HG02610 (cell line): ENCODE measurements around the gene ARHGAP15.

Source experiments
- ATAC-seq: cut with Tn5 transposase; IDR thresholded peaks from one replicate; pipeline ENCODE4 v1.9.1; 2021; ENCODE audit warnings: mild to moderate bottlenecking, moderate library complexity; ENCODE audit not compliant: unreplicated experiment

The ARHGAP15 gene

GRCh38 chr2:143392358-143392757 is 263.1 kb downstream of the ARHGAP15 start:
- no peak for ATAC-seq

GRCh38 chr2:143394062-143394461 is 264.8 kb downstream of the ARHGAP15 start:
- no peak for ATAC-seq

GRCh38 chr2:143397884-143398614 is 268.8 kb downstream of the ARHGAP15 start:
- peak; percentile 89 for ATAC-seq

DNA sequence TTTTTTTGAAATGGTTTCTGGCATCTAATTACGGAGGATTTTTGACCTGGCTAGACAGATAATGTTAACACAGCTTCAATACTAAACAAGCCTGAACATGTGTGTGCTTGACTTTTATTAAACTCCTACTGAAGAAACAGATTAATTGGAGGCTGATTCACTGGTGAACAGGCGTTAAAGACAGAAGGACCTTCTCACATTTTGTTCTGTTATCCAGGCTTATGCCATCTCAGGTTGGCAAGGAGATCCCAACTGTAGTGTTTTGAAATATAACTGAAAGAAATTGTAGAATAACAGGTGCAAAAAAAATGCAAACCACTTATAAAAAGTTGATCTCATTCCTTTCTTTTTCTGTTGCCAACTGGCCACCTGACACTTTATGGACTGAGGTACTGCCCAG is 269.6 kb downstream of the ARHGAP15 start:
- ATAC-seq: no peak

GRCh38 chr2:143399631-143400069 is 270.4 kb downstream of the ARHGAP15 start:
- no peak for ATAC-seq

DNA sequence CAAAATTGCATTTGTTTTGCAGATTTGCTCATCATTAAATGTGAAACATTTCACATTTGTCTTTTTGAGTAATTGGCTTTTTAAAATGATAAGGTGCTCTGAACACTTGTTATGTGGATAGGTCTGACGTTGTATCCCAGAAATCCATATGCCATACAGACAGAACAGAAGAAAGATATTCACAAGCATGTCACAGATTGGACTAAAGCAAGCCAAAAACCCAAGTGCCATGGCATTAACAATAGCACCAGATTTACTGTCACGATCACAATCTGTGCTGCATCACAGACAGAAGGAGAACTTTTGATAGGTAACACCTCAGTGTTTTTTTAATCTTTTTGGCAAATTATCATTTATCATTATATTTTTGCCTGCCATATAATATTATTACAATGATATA is 272.6 kb downstream of the ARHGAP15 start:
- ATAC-seq: no peak

GRCh38 chr2:143402451-143402850 is 273.2 kb downstream of the ARHGAP15 start:
- no peak for ATAC-seq

- ATAC-seq: no peak
These were observed 281.1 kb downstream of the ARHGAP15 start for GRCh38 chr2:143410082-143410897.

DNA sequence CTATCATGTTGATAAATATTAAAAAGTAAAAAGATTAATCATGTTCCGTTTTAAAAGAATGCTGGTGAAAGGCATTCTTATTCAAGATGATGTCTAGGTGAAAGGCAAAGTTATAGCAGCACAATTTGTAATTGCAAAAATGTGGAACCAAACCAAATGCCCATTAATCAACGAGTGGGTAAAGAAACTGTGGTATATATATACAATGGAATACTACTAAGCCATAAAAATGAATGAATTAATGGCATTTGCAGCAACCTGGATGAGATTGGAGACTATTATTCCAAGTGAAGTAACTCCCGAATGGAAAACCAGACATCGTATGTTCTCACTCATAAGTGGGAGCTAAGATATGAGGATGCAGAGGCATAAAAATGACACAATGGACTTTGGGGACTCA is 286.4 kb downstream of the ARHGAP15 start:
- no peak for ATAC-seq

- no peak for ATAC-seq
These were observed 288.2 kb downstream of the ARHGAP15 start for GRCh38 chr2:143417428-143417827.

DNA sequence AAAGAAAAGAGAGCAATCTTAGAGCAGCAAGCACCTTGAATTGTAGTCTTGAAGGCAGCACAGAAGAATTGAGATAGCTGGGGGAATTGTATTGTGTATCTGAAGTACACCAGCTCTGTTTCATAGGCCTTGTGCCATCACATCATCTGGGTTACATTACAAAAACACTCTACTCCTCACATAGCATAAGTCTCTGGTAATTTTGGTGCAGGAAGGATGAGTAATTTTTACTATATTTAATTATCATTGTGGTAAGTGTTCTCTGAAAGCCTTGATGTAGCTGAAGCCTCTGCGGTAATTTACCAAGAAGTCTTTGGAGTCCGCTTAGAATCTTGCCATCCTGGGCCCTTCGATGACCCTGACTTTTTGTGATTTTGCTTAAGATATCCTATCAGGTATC is 291.1 kb downstream of the ARHGAP15 start:
- no peak for ATAC-seq

DNA sequence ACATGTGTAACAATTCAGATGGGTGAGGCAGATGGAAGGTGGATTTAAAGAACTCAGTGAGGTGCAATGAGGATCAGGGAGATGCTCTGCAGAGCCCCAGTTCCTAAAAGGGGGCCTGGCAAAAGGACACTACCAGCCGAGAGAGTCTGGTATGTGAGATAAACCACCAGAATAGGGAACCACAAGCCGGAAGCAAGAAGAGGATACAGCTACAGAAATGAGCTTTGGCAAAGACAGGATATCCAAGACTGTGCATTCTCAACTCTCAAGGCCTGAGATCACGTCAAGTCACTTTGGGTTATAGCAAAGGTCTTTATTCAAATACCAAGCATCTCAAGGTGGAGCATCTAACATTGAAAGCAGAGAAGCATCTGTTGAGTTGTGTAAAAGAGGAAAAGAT is 293.5 kb downstream of the ARHGAP15 start:
- peak; percentile 73 for ATAC-seq

GRCh38 chr2:143425896-143426295 is 296.7 kb downstream of the ARHGAP15 start:
- ATAC-seq: no peak

DNA sequence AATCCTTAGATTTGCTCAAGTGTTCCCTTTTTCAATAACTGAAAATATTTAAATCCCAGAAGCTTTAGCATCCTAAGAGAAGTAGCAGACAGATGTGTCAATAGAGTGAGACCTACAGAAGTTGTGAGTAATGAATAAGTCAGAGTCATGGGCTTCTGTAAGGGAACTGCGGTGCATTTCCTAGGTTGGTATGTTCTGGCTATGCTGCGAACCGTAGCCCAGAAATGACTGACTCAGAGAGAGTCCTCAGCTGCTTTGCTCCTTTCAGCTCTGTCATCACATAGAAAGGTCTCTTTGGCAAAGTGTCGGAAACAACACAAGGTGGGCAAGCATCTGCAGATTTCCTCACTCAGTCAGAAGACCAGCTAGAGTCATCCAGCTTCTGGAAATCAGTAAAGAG is 297.1 kb downstream of the ARHGAP15 start:
- ATAC-seq: no peak

DNA sequence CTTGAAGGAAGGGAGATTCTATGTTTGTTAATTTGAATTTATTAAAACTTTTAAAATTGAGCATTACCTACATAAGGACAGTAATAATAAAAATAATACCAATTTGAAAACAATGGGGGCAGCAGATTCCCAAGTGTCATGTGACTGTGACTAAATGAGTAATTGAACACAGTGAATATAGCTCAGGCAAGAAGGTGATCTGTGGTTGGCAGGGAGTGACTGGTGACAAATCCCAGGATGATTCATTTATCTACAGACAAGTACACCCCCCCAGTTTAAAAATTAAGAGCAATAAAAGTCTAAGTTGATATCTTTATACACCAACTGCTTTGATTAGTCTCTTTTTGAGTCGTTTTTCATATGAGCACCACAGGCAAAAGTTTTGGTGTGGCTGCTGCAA is 299.5 kb downstream of the ARHGAP15 start:
- peak; percentile 64 for ATAC-seq

DNA sequence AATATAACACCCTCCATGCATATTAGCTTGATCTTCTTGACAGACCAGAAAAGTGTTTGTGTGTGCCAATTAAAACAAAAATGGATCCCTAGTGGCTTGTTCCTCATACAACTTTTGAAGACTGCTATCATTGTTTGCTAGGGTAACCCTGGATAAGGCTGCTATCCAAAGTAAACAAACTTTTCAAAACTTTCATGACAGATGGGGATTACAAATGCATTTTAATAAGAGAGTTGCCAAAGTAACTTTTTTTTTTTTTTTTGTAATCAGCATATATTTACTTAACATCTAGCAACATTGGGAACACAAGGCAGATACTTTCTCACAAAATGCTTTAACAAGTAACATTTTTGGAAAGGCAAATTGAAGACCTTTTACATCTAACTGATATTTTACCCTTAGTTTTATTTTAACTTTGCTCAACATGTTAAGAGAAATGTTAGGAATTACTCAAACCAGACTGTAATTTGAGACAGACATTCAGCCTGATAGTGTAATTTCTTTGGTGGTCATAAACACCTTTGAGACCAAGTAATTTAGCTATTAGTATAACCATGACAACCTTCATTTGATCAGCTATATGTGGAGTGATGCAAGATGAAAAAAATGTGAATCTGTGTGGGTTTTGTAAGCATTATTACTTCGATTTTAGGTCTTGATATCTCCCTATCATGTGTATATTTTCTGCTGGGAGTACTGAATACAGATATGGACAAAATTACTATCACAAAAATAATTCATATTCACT is 300.9 kb downstream of the ARHGAP15 start:
- no peak for ATAC-seq

- ATAC-seq: no peak
These were observed 302.1 kb downstream of the ARHGAP15 start for GRCh38 chr2:143431316-143431715.

DNA sequence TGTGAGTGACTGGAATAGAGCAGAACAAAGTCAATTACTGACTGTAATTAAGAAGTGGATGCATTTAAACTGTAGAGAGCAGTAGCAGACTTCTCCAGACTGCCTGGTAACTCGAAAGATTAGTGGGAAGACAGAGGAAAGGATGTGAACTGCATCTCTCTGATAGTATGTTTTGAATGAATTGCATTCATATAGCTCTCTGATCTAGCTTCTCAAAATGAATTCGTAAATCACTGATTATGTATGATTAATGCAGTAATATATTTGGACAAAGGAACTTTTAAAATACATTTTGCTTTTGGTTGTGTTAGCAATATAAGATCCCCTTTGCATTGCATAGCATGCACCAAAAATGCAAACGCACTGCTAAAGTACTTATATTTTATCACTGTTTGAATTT is 304.0 kb downstream of the ARHGAP15 start:
- ATAC-seq: no peak

GRCh38 chr2:143433840-143434239 is 304.6 kb downstream of the ARHGAP15 start:
- ATAC-seq: no peak

DNA sequence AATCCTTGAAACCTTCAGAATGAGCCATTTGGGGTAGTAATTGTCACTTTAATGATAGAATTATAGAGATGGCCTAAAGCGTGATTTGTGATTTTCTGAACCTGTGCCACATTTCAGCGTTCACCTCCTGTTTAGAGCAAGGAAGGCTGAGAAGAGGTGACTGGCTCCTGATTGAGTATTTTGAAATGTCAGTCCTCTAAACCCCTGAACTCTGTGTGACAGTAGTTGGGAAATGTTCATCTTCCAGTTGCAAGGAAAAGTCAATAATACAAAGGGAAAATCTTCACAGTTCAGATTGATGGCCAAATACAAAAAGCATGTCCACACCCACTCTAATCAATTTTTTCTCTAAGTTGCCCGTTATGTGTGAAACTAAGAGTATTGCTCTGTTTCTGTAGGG is 305.2 kb downstream of the ARHGAP15 start:
- ATAC-seq: no peak

- ATAC-seq: peak; percentile 50
These were observed 305.9 kb downstream of the ARHGAP15 start for GRCh38 chr2:143435131-143435530.

DNA sequence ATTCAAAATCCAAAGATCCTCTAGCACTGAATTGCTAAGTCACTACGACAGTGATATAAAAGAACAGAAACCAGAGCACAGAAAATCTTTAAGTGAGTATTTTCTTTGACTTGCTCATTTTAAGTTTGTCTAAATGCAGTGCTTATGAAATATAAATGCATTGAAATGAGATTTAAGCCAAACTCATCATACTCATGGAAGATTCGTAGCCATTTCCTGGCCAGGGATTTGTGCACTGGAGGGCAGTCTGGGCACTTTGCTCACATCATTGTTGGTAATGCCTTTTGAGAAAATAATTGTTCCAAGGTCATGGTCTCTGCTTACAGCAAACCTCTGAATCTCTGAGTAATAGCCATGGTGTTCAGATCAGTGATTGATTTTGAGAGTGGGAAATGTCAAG is 307.7 kb downstream of the ARHGAP15 start:
- ATAC-seq: no peak
